BJ (cell line): ENCODE measurements around the gene USP48. TPM values are rescaled to one million over a fixed set of nuclear protein-coding genes. Genes with fewer than 3 reads are reported as not detected.

Source experiments
- CTCF ChIA-PET: fragments of 350-600 bp; formaldehyde crosslinking; extraction: SDS; loops from one replicate; lab custom pipeline; 2021; ENCODE audit warnings: antibody characterized with exemption, inconsistent platforms; lab: Yijun Ruan, JAX
- POLR2A ChIA-PET: fragments of 300-600 bp; sonication (Branson Sonifier 250); formaldehyde crosslinking; extraction: SDS; loops from one replicate; lab custom pipeline; 2021; ENCODE audit warnings: antibody characterized with exemption; lab: Charles Lee
- DNase-seq: peaks from one replicate; pipeline ENCODE4 v3.0.0-alpha.2; 2011; ENCODE audit warnings: low read depth
- H3K27me3 ChIP-seq: 2 replicates; pipeline ENCODE4 v1.6.0; 2011; ENCODE audit warnings: low read length; ENCODE audit not compliant: control insufficient read depth, insufficient read depth
- H3K36me3 ChIP-seq: 2 replicates; pipeline ENCODE4 v1.5.1; 2011; ENCODE audit warnings: low read length; ENCODE audit not compliant: control insufficient read depth, insufficient read depth
- H3K4me3 ChIP-seq: 2 replicates; pipeline ENCODE4 v1.5.1; 2011; ENCODE audit warnings: low read depth, mild to moderate bottlenecking, control low read depth, low read length
- polyA plus RNA-seq: library from polyadenylated mRNA; depleted of rRNA; stranded (reverse); fragments of >200 nt; gene quantifications from 2 replicates; pipeline ENCODE4 v1.2.3, GENCODE V29; 2011
- TF ChIP-seq, protein P1 (sequence below): IDR thresholded peaks from 2 replicates; pipeline ENCODE4 v1.5.1; 2011; ENCODE audit warnings: low read depth, mild to moderate bottlenecking, control low read depth, inconsistent platforms, low read length, moderate library complexity; ENCODE audit not compliant: insufficient read depth

Gene USP48
- polyA plus RNA-seq, 1 experiment = 10.8 TPM

DNA sequence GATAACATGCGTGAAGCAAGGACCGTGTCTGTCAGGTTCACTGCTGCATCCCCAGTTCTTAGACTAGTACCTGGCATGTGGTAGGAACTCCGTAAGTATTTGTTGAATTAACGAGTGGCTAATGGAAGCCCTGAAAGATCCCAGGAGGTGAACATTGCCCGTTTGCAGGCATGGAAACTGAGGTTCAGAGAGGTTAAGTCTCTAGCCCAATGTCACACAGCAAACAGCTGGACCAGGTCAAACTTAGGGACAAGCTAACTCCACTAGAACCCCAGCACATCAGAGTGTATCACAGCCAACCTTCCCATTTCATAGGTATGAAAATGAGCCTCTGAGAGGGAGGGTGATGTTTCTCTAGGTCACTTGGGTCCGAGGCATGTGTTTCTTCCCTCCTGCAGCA lies 141.4 kb downstream of the USP48 start:
- POLR2A ChIA-PET = no interaction called here
- Histone ChIP-seq H3K4me3 (no peak overlapping the region), H3K27me3 (peaks cover 17% of the 10 kb centered on the region), H3K36me3 (no peaks in the 10 kb centered on the region)
- TF ChIP-seq, protein P1, sequence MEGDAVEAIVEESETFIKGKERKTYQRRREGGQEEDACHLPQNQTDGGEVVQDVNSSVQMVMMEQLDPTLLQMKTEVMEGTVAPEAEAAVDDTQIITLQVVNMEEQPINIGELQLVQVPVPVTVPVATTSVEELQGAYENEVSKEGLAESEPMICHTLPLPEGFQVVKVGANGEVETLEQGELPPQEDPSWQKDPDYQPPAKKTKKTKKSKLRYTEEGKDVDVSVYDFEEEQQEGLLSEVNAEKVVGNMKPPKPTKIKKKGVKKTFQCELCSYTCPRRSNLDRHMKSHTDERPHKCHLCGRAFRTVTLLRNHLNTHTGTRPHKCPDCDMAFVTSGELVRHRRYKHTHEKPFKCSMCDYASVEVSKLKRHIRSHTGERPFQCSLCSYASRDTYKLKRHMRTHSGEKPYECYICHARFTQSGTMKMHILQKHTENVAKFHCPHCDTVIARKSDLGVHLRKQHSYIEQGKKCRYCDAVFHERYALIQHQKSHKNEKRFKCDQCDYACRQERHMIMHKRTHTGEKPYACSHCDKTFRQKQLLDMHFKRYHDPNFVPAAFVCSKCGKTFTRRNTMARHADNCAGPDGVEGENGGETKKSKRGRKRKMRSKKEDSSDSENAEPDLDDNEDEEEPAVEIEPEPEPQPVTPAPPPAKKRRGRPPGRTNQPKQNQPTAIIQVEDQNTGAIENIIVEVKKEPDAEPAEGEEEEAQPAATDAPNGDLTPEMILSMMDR = no peak
- CTCF ChIA-PET = interaction anchor here (0.9 kb wide), 2 partner anchors 17 to 18 kb away, joined by 3 read pairs; no protein-coding TSS in a partner anchor
- DNase-seq = no peak

- TF ChIP-seq, protein P1 = no peak
- H3K27me3 ChIP-seq = peaks cover 17% of the 10 kb centered on the region
- H3K36me3 ChIP-seq = no peaks in the 10 kb centered on the region
- H3K4me3 ChIP-seq = no peak overlapping the region
- CTCF ChIA-PET = interaction anchor here (0.7 to 0.9 kb wide), 2 partner anchors 17 to 19 kb away, joined by 3 read pairs; no protein-coding TSS in a partner anchor
- DNase-seq = no peak
- POLR2A ChIA-PET = no interaction called here
Observed at GRCh38 chr1:21641076-21641475, 141.9 kb downstream of the USP48 start.

GRCh38 chr1:21640653-21641052 lies 142.3 kb downstream of the USP48 start:
- H3K27me3 ChIP-seq = peaks cover 17% of the 10 kb centered on the region
- TF ChIP-seq, protein P1 = no peak
- CTCF ChIA-PET = interaction anchor here (0.7 to 0.9 kb wide), 2 partner anchors 18 to 19 kb away, joined by 3 read pairs; no protein-coding TSS in a partner anchor
- POLR2A ChIA-PET = no interaction called here
- no peak overlapping the region for H3K4me3 ChIP-seq
- H3K36me3 ChIP-seq = no peaks in the 10 kb centered on the region
- DNase-seq = no peak

- peaks cover 23% of the 10 kb centered on the region for H3K27me3 ChIP-seq
- CTCF ChIA-PET = interaction anchor here (1.5 kb wide), 1 partner anchor 19 kb away, joined by 5 read pairs; no protein-coding TSS in a partner anchor
- POLR2A ChIA-PET = no interaction called here
- no peaks in the 10 kb centered on the region for H3K36me3 ChIP-seq
- H3K4me3 ChIP-seq = no peak overlapping the region
- TF ChIP-seq, protein P1 = no peak
- no peak for DNase-seq
Observed at GRCh38 chr1:21639594-21640041, 143.3 kb downstream of the USP48 start.

- H3K4me3 ChIP-seq = no peak overlapping the region
- peaks cover 24% of the 10 kb centered on the region for H3K27me3 ChIP-seq
- ChIA-PET POLR2A (no interaction called here), CTCF (interaction anchor here (1.5 kb wide), 1 partner anchor 20 kb away, joined by 5 read pairs; no protein-coding TSS in a partner anchor)
- no peak for DNase-seq
- no peaks in the 10 kb centered on the region for H3K36me3 ChIP-seq
- TF ChIP-seq, protein P1 = no peak
Observed at GRCh38 chr1:21638531-21639341, 144.2 kb downstream of the USP48 start.
